ENCODE results near the gene AP1S2. TPM values are rescaled to one million over a fixed set of nuclear protein-coding genes. Genes with fewer than 3 reads are reported as not detected.

Gene AP1S2
- total and polyA plus RNA-seq, 10 of the 15 experiments (the other 5 are each of a cell fraction or from before 2014, with no cell fraction given): 25.6 to 105 (median 50.7) TPM

GRCh38 chrX:15789979-15790768 is 64.4 kb downstream of the AP1S2 start, which contains the start of gene ZRSR2 (continued):
- TF ChIP-seq STAT1 (conservative IDR thresholded peaks at IDR 0.05) (no peak), ZBED1 (IDR thresholded peaks at IDR 0.05; ENCODE audit: borderline replicate concordance) (no peak), FOXM1 (IDR thresholded peaks at IDR 0.05; ENCODE audit: low read depth, low read length) (no peak), ZSCAN29 (IDR thresholded peaks at IDR 0.05) (no peak), CHD4 (IDR thresholded peaks at IDR 0.05) (no peak), ZBTB40 (IDR thresholded peaks at IDR 0.05; ENCODE audit: borderline replicate concordance) (peak; percentile 16; the same call in 1 of the 2 replicates), MXI1 (IDR thresholded peaks at IDR 0.05; ENCODE audit: low read depth, low read length) (peak; percentile 74; the same call in 1 of the 2 replicates)

- Histone ChIP-seq H3K27me3 (replicated peaks in 1 of 2; ENCODE audit: control insufficient read depth in 2 of 2, insufficient read depth in 2 of 2, low read length in 1 of 2) (no peaks in the 10 kb centered on the region), H3K4me1 (ENCODE audit: control insufficient read depth, insufficient read depth, low read length) (peaks cover 6% of the 10 kb centered on the region), H3K4me3 (no peak overlapping the region), H3K79me2 (ENCODE audit: control insufficient read depth, insufficient read depth, low read length) (peaks cover 9% of the 10 kb centered on the region), H3K4me2 (ENCODE audit: control insufficient read depth, insufficient read depth) (no peak overlapping the region), H4K20me1 (ENCODE audit: control insufficient read depth, insufficient read depth) (no peaks in the 10 kb centered on the region), H2AFZ (ENCODE audit: control insufficient read depth, low read depth, low read length) (no peak overlapping the region), H3K27ac (ENCODE audit: control insufficient read depth, insufficient read depth) (no peak overlapping the region), H3K36me3 (ENCODE audit: control insufficient read depth in 2 of 2, insufficient read depth in 2 of 2, low read length in 1 of 2) (no peaks in the 10 kb centered on the region), H3K9me3 (replicated peaks; ENCODE audit: control insufficient read depth, insufficient read depth, low read length) (no peaks in the 10 kb centered on the region), H3K9ac (ENCODE audit: control insufficient read depth, insufficient read depth, low read length) (no peak overlapping the region)
- ChIA-PET SMC1A (ENCODE audit: uncharacterized antibody, unreplicated experiment) (no interaction called here), CTCF (interaction anchor here (1.3 kb wide), 1 partner anchor 62 kb away, joined by 3 read pairs; no protein-coding TSS in a partner anchor), RAD21 (ENCODE audit: unreplicated experiment) (no interaction called here), POLR2A (no interaction called here)
- FAIRE-seq (no peak), ATAC-seq (no peak), DNase-seq (ENCODE audit: low read depth, low spot score) (no peak)
- in situ Hi-C loops (cut with MboI) (no loop called here), intact Hi-C loops (cut with micrococcal nuclease; ENCODE audit: unreplicated experiment) (no loop called here)
- no TSS peak for BruUV-seq (replicated peaks)
- 77% methylated on average over 3 of the region's 3 CpGs for WGBS (ENCODE audit: insufficient coverage, insufficient replicate concordance, low lambda C conversion rate, missing lambda C conversion rate)
- no peak for TF ChIP-seq ZBTB4 (CRISPR knock-in tag; IDR thresholded peaks at IDR 0.05)
- no peak for TF ChIP-seq CHD2 (IDR thresholded peaks at IDR 0.05; ENCODE audit: borderline replicate concordance, low read depth, low read length)
- TF ChIP-seq CBX5 (IDR thresholded peaks at IDR 0.05; ENCODE audit: low read depth): no peak
- TF ChIP-seq SRF (IDR thresholded peaks at IDR 0.05; ENCODE audit: low read depth in 2 of 2, low read length in 2 of 2): no peak
- TF ChIP-seq BACH1 (IDR thresholded peaks at IDR 0.05; ENCODE audit: borderline replicate concordance): no peak
- no peak for TF ChIP-seq SMARCA5 (IDR thresholded peaks at IDR 0.05)
- TF ChIP-seq IRF4 (IDR thresholded peaks at IDR 0.05; ENCODE audit: low read depth, low read length): no peak
- no peak for TF ChIP-seq MEF2A (IDR thresholded peaks at IDR 0.05; ENCODE audit: insufficient read depth, low read depth, low read length)
- TF ChIP-seq RAD51 (IDR thresholded peaks at IDR 0.05): no peak
- no peak for TF ChIP-seq TAF1 (IDR thresholded peaks at IDR 0.05; ENCODE audit: borderline replicate concordance, low read depth, low read length)
These were observed 67.7 kb downstream of the AP1S2 start for GRCh38 chrX:15786915-15787314.

All from GM12878 (cell line).